IPS-18a (cell line): ENCODE measurements around the gene PREP.
"Not testable (repeated sequence)": the region's sequence is repeated elsewhere in the genome, so short reads cannot be mapped to it uniquely, and the experiment has no call there.

Source experiments
- H3K27ac ChIP-seq: one replicate; pipeline ENCODE4 v1.5.1; 2013; ENCODE audit warnings: low read length
- H3K27me3 ChIP-seq: one replicate; pipeline ENCODE4 v1.6.1; 2013; ENCODE audit warnings: mild to moderate bottlenecking, low read length; ENCODE audit not compliant: control insufficient read depth, insufficient read depth
- H3K36me3 ChIP-seq: one replicate; pipeline ENCODE4 v1.6.1; 2013; ENCODE audit warnings: low read depth, low read length; ENCODE audit not compliant: control insufficient read depth
- H3K4me1 ChIP-seq: one replicate; pipeline ENCODE4 v1.6.1; 2013; ENCODE audit warnings: low read depth, low read length; ENCODE audit not compliant: control insufficient read depth
- H3K4me3 ChIP-seq: one replicate; pipeline ENCODE4 v1.5.1; 2013; ENCODE audit warnings: low read length
- H3K9ac ChIP-seq: one replicate; pipeline ENCODE4 v1.6.1; 2013; ENCODE audit warnings: mild to moderate bottlenecking, low read length, moderate library complexity
- H3K9me3 ChIP-seq: one replicate; pipeline ENCODE4 v1.6.1; 2013; ENCODE audit warnings: low read depth, low read length; ENCODE audit not compliant: control insufficient read depth

The PREP gene

DNA sequence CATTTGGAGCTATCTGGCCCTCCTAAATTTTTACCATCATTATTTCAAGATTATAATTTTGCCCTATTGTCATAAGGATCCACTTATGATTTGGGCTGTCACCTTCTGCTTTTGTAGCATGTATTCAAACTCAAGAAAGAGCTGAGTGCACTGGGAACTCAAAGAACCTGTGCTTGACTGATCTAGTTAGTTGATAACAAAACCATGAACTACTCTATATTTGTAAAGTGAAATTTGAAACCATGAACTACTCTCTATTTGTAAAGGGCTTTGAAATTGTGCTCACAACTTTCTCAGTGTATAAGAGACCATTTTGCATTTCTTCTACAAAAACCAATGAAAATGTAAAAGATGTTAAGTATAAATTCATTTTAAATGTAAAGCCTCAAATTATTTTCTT, 145.5 kb downstream of the PREP start:
- Histone ChIP-seq H3K27ac (no peak overlapping the region), H3K36me3 (no peaks in the 10 kb centered on the region), H3K9me3 (no peaks in the 10 kb centered on the region), H3K4me1 (peaks cover 29% of the 10 kb centered on the region), H3K27me3 (no peaks in the 10 kb centered on the region), H3K4me3 (no peak overlapping the region), H3K9ac (no peak overlapping the region)

DNA sequence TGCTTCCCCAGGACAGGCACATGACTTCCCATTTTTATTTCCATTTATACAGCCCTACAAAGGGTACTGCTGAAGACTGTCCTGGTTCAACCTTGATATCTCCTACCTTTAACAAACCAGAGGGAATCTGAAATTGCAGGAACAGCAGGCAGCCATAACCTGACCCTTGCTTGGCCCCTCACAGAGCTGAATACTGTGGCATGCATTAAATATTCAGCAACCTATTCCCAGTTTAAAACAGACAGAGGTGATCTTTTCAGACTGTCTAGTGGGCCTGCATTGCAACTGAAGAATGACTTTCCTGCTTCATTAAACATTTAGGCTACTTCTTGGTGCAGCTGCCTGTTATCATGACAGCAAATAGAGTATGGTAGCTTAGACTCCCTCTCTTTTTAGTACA, 146.3 kb downstream of the PREP start:
- Histone ChIP-seq H3K4me3 (no peak overlapping the region), H3K36me3 (no peaks in the 10 kb centered on the region)

DNA sequence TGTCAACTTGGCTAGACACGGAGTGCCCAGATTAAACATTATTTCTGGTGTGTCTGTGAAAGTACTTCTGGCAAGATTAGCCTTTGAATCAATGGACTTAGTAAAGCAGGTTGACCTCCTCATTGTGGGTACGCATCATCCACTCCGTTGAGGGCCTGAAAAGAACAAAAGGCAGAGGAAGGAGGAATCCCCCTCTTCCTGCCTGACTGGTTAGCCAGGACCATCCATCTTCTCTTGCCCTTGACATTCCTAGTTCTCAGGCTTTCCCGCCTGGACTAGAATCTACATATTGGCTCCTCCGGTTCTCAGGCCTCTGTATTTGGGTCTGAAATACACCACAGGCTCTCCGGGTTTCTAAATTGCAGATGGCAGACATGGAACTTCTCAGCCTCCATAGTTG, 149.1 kb downstream of the PREP start:
- no peak overlapping the region for H3K4me3 ChIP-seq
- H3K4me1 ChIP-seq, result peaks cover 12% of the 10 kb centered on the region
- no peak overlapping the region for H3K9ac ChIP-seq
- H3K27me3 ChIP-seq, result no peaks in the 10 kb centered on the region
- H3K9me3 ChIP-seq, result no peaks in the 10 kb centered on the region
- no peak overlapping the region for H3K27ac ChIP-seq
- H3K36me3 ChIP-seq, result no peaks in the 10 kb centered on the region

More for the DNA sequence above, 146.3 kb downstream of the PREP start:
- Histone ChIP-seq H3K9ac (no peak overlapping the region), H3K9me3 (no peaks in the 10 kb centered on the region), H3K4me1 (peaks cover 29% of the 10 kb centered on the region), H3K27ac (no peak overlapping the region), H3K27me3 (no peaks in the 10 kb centered on the region)

DNA sequence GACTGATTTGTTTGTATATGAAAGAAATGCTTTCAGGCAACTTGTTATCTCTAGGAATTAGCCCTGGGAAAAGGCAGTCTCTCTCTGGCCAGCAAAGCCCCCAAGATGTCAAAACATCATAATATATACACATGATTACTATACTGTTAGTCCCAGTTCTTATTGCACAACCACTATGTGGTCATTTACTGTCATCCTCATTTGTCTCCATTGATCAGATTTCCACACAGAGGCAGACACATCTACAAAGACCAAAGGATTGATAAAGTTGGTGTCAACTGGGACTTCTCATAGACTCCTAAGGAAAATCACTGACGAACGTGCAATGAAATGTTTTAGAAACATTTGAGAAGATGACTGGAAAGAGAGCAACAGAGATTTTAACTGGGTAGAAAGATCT, 151.2 kb downstream of the PREP start:
- Histone ChIP-seq H3K4me3 (no peak overlapping the region), H3K27me3 (no peaks in the 10 kb centered on the region), H3K27ac (no peak overlapping the region), H3K36me3 (no peaks in the 10 kb centered on the region), H3K9ac (no peak overlapping the region), H3K9me3 (no peaks in the 10 kb centered on the region), H3K4me1 (peaks cover 4% of the 10 kb centered on the region)

DNA sequence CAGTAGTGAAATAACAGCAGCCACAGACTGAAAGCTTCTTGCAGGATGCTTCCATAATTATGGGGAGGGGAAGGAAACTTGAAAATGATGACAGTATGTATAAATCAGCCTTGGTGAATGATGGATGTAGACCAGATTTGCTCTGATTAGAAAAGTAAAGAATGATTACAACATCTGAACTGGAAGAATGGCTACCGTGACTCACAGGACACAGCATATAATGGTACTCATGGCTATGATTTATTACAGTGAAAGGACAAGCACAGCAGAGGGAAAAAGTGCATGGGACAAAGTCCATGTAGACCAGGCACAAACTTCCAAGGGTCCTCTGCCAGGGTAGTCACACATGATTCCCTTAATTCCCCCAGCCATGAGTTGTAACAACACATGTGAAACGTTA, 152.3 kb downstream of the PREP start:
- H3K27me3 ChIP-seq, result no peaks in the 10 kb centered on the region
- H3K36me3 ChIP-seq, result no peaks in the 10 kb centered on the region
- no peak overlapping the region for H3K9ac ChIP-seq
- H3K4me1 ChIP-seq, result no peaks in the 10 kb centered on the region
- H3K4me3 ChIP-seq, result no peak overlapping the region
- no peaks in the 10 kb centered on the region for H3K9me3 ChIP-seq
- H3K27ac ChIP-seq, result no peak overlapping the region

DNA sequence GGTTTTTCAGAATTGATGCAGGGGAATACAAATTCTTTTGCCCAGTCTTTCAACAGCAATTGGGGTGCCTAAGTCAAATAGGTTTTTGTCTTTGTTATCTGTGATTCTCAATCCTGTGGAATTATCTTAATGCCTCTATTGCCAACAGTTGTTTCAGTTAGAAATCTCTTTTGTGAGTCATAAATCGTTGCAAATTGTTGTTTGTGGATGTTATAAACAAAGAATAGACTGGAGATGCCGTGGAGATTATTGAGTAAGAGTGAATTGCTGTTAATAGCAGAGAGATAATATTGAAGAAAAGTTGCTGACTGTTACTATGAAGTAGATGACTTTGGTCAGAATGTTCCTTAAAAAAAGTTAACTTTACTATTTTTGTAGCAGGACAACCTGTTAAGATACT, 159.4 kb downstream of the PREP start:
- Histone ChIP-seq H3K27me3 (no peaks in the 10 kb centered on the region), H3K36me3 (no peaks in the 10 kb centered on the region), H3K27ac (no peak overlapping the region), H3K4me3 (no peak overlapping the region), H3K9ac (no peak overlapping the region), H3K4me1 (no peaks in the 10 kb centered on the region), H3K9me3 (no peaks in the 10 kb centered on the region)

DNA sequence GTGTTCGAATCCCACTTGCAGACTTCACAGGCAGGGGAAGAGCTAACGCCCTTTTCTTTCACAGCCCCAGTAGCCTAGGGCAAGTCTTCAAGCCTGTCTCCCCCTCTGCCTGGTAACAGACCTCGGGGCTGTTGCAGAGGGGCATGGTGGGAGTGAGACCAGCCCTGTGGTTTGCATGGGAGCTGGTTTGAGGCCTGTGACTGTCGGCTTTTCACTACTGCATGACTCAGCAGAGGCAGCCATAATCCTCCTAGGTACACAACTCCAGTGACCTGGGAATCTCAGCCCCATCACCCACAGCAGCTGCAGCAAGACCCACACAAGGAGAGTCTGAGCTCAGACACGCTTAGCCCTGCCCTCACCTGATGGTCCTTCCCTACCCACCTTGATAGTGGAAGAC, 167.7 kb downstream of the PREP start:
- no peaks in the 10 kb centered on the region for H3K9me3 ChIP-seq
- H3K27ac ChIP-seq, result no peak overlapping the region
- no peak overlapping the region for H3K4me3 ChIP-seq
- no peaks in the 10 kb centered on the region for H3K4me1 ChIP-seq
- H3K36me3 ChIP-seq, result no peaks in the 10 kb centered on the region
- no peaks in the 10 kb centered on the region for H3K27me3 ChIP-seq
- H3K9ac ChIP-seq, result no peak overlapping the region

DNA sequence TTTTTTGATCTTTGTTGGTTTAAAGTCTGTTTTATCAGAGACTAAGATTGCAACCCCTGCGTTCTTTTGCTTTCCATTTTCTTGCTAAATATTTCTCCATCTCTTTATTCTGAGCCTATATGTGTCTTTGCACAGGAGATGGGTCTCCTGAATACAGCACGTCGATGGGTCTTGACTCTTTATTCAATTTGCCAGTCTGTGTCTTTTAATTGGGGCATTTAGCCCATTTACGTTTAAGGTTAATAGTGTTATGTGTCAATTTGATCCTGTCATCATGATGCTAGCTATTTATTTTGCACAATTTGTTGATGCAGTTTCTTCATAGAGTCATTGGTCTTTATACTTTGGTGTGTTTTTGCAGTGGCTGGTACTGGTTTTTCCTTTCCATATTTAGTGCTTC, 171.1 kb downstream of the PREP start:
- not testable (repeated sequence) for H3K4me1 ChIP-seq

More for the DNA sequence above, 171.1 kb downstream of the PREP start:
- not testable (repeated sequence) for H3K9me3 ChIP-seq, H3K27me3 ChIP-seq, H3K4me3 ChIP-seq, H3K36me3 ChIP-seq, H3K9ac ChIP-seq, H3K27ac ChIP-seq
